ENCODE data around the gene CEP44. TPM values are rescaled to one million over a fixed set of nuclear protein-coding genes. Genes with fewer than 3 reads are reported as not detected.
"Not testable (repeated sequence)": the region's sequence is repeated elsewhere in the genome, so short reads cannot be mapped to it uniquely, and the experiment has no call there.

CEP44 gene
- total and polyA plus RNA-seq, 9 donors = 9.7 to 18.6 (median 12.8) TPM

DNA sequence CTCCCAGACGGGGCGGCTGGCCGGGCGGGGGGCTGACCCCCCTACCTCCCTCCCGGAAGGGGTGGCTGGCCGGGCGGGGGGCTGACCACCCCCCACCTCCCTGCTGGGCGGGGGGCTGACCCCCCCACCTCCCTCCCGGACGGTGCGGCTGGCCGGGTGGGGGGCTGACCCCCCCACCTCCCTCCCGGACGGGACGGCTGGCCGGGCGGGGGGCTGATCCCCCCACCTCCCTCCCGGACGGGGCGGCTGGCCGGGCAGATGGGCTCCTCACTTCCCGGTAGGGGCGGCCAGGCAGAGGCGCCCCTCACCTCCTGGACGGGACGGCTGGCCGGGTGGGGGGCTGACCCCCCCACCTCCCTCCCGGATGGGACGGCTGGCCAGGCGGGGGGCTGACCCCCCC lies 10.9 kb downstream of the CEP44 start:
- DNase-seq; H3K4me3 ChIP-seq (ENCODE audit: low read length); H3K36me3 ChIP-seq (ENCODE audit: control insufficient read depth, insufficient read depth, low read length); H3K4me1 ChIP-seq (ENCODE audit: control insufficient read depth, insufficient read depth, low read length); H3K27me3 ChIP-seq (ENCODE audit: control insufficient read depth, insufficient read depth, low read length); H3K27ac ChIP-seq (ENCODE audit: low read length): not testable (repeated sequence)
- no CpG with 5 or more reads among the region's 30 CpGs for WGBS (ENCODE audit: insufficient coverage)
- H3K9me3 ChIP-seq (replicated peaks; ENCODE audit: control insufficient read depth, low read depth, low read length) = peaks cover 12% of the 10 kb centered on the region

DNA sequence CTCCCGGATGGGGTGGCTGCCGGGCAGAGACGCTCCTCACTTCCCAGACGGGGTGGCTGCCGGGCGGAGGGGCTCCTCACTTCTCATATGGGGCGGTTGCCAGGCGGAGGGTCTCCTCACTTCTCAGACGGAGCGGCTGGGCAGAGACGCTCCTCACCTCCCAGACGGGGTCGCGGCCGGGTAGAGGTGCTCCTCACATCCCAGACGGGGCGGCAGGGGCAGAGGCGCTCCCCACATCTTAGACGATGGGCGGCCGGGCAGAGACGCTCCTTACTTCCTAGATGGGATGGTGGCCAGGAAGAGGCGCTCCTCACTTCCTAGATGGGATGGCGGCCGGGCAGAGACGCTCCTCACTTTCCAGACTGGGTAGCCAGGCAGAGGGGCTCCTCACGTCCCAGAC lies 11.4 kb downstream of the CEP44 start:
- H3K27me3 ChIP-seq (ENCODE audit: control insufficient read depth, insufficient read depth, low read length); H3K27ac ChIP-seq (ENCODE audit: low read length); H3K4me1 ChIP-seq (ENCODE audit: control insufficient read depth, insufficient read depth, low read length); H3K4me3 ChIP-seq (ENCODE audit: low read length); H3K36me3 ChIP-seq (ENCODE audit: control insufficient read depth, insufficient read depth, low read length); DNase-seq: not testable (repeated sequence)
- no CpG with 5 or more reads among the region's 27 CpGs for WGBS (ENCODE audit: insufficient coverage)
- H3K9me3 ChIP-seq (replicated peaks; ENCODE audit: control insufficient read depth, low read depth, low read length) = peaks cover 12% of the 10 kb centered on the region

DNA sequence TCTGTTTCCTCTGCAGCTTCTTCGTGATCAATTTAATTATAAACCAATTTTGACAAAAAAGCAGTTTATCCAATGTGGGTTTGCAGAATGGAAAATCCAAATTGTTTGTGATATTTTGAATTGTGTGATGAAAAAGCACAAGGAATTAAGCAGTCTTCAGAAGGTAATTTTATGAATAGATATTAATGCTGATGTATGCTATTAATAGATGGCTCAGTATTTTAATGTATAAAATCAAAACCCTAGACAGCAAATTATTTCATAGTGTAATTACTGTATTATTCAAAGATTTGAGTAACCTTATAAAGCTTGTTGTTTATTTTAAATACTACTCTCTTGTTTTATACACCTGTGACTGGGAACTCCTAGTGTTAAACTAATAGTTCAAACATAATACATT lies 20.0 kb downstream of the CEP44 start:
- Histone ChIP-seq H3K36me3 (ENCODE audit: control insufficient read depth, insufficient read depth, low read length) (peaks cover 6% of the 10 kb centered on the region), H3K4me1 (ENCODE audit: control insufficient read depth, insufficient read depth, low read length) (no peaks in the 10 kb centered on the region), H3K9me3 (replicated peaks; ENCODE audit: control insufficient read depth, low read depth, low read length) (no peaks in the 10 kb centered on the region), H3K27me3 (ENCODE audit: control insufficient read depth, insufficient read depth, low read length) (no peaks in the 10 kb centered on the region), H3K27ac (ENCODE audit: low read length) (no peak overlapping the region), H3K4me3 (ENCODE audit: low read length) (no peak overlapping the region)
- no peak for DNase-seq
- no CpG with 5 or more reads among the region's 1 CpG for WGBS (ENCODE audit: insufficient coverage)

DNA sequence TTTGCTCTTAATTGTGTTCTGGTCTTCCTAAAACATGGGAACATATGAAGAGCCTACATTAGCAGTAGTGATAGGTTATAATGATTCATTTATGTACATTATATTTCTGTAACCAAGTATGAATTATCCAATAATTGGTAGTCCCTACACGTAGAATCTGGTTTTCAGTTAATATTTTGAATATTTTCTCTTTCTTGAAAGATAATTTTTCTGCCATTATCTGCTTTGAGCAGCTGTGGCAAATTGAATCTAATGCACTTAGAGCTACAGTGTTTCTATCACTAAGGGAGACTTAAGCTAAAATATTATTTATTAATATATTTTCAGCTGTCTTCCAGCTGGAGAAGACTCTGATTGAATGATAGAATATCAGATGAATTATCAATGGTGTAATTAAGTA lies 21.0 kb downstream of the CEP44 start:
- Histone ChIP-seq H3K4me1 (ENCODE audit: control insufficient read depth, insufficient read depth, low read length) (no peaks in the 10 kb centered on the region), H3K27me3 (ENCODE audit: control insufficient read depth, insufficient read depth, low read length) (no peaks in the 10 kb centered on the region), H3K36me3 (ENCODE audit: control insufficient read depth, insufficient read depth, low read length) (peaks cover 6% of the 10 kb centered on the region), H3K9me3 (replicated peaks; ENCODE audit: control insufficient read depth, low read depth, low read length) (no peaks in the 10 kb centered on the region), H3K27ac (ENCODE audit: low read length) (no peak overlapping the region), H3K4me3 (ENCODE audit: low read length) (no peak overlapping the region)
- no peak for DNase-seq
- no CpG with 5 or more reads among the region's 1 CpG for WGBS (ENCODE audit: insufficient coverage)

DNA sequence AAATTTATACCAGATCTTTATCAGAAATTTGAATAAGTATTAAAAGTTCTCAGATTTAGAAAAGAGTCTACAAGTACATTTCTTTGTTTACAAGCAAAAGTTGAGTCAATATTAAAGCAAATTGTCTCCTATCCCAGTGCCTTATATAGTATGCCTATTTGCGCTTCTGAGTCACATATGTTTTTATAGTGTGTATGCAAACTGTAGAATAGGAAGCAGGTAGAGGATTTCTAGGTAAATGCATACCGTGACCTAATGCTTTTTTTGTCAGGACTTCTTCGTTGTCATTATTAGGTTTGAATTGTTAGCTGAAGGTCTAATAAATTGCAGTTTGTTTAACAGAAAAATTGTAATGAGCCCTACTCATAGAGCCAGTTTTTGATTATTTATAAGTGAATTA lies 22.2 kb downstream of the CEP44 start:
- Histone ChIP-seq H3K4me3 (ENCODE audit: low read length) (no peak overlapping the region), H3K4me1 (ENCODE audit: control insufficient read depth, insufficient read depth, low read length) (no peaks in the 10 kb centered on the region), H3K27ac (ENCODE audit: low read length) (no peak overlapping the region), H3K36me3 (ENCODE audit: control insufficient read depth, insufficient read depth, low read length) (peaks cover 6% of the 10 kb centered on the region), H3K27me3 (ENCODE audit: control insufficient read depth, insufficient read depth, low read length) (no peaks in the 10 kb centered on the region), H3K9me3 (replicated peaks; ENCODE audit: control insufficient read depth, low read depth, low read length) (no peaks in the 10 kb centered on the region)
- WGBS (ENCODE audit: insufficient coverage) = no CpG with 5 or more reads among the region's 3 CpGs
- DNase-seq = no peak

DNA sequence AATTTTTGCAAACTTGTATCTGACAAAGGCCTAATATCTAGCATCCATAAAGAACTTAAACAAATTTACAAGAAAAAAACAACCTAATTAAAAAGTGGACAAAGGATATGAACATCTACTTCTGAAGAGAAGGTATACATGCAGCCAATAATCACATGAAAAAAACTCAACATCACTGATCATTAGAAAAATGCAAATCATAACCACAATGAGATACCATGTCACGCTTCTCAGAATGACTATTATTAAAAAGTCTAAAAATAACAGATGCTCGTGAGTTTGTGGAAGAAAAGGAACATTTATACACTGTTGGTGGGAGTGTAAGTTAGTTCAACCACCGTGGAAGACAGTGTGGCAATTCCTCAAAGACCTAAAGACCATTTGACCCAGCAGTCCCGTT lies 24.0 kb downstream of the CEP44 start:
- Histone ChIP-seq H3K36me3 (ENCODE audit: control insufficient read depth, insufficient read depth, low read length) (peaks cover 6% of the 10 kb centered on the region), H3K4me3 (ENCODE audit: low read length) (no peak overlapping the region), H3K27me3 (ENCODE audit: control insufficient read depth, insufficient read depth, low read length) (no peaks in the 10 kb centered on the region), H3K27ac (ENCODE audit: low read length) (no peak overlapping the region), H3K4me1 (ENCODE audit: control insufficient read depth, insufficient read depth, low read length) (no peaks in the 10 kb centered on the region), H3K9me3 (replicated peaks; ENCODE audit: control insufficient read depth, low read depth, low read length) (no peaks in the 10 kb centered on the region)
- DNase-seq = no peak
- no CpG with 5 or more reads among the region's 4 CpGs for WGBS (ENCODE audit: insufficient coverage)

DNA sequence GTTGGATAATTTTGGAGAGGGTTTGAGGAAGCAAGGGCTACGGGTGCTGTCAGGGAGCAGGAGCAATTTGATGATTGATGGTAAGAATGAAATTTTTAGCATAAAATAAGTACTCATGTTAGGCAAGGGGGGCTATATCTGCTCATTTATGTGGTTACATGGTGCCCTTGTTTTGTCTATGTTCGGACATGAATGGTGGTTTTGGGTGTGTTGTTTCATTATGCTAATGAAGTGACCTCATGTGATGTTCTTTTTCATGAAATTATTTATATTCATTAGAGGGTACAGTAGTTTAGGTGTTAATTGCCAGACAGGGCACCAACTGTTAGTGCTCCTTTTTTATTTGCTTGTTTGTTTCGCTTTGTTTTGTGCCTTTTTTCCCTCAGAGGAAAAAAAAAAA lies 29.3 kb downstream of the CEP44 start:
- no peak overlapping the region for H3K27ac ChIP-seq (ENCODE audit: low read length)
- no peak overlapping the region for H3K4me3 ChIP-seq (ENCODE audit: low read length)
- H3K36me3 ChIP-seq (ENCODE audit: control insufficient read depth, insufficient read depth, low read length) = peaks cover 4% of the 10 kb centered on the region
- DNase-seq = no peak
- H3K9me3 ChIP-seq (replicated peaks; ENCODE audit: control insufficient read depth, low read depth, low read length) = no peaks in the 10 kb centered on the region
- WGBS (ENCODE audit: insufficient coverage) = no CpG with 5 or more reads among the region's 3 CpGs
- no peaks in the 10 kb centered on the region for H3K27me3 ChIP-seq (ENCODE audit: control insufficient read depth, insufficient read depth, low read length)
- H3K4me1 ChIP-seq (ENCODE audit: control insufficient read depth, insufficient read depth, low read length) = no peaks in the 10 kb centered on the region

DNA sequence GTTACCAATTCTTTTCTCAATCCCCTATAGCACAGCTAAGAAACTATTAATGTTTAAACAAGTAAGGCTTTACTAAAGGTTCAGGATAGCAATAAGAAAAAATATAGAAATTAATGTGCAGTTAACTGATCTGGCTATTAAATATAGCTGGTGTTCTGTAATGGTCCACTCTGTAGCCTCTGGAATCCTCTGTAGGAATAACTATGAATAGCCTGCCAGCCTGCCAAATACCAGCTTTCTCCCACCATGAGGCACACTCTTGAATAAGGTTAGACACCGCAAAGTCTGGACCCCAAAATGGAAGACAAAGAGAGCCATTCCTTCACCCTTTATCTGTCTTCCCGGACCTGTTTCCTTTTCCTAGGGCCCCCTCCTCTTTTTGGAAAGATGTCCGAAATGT lies 30.6 kb downstream of the CEP44 start:
- Histone ChIP-seq H3K27ac (ENCODE audit: low read length) (no peak overlapping the region), H3K9me3 (replicated peaks; ENCODE audit: control insufficient read depth, low read depth, low read length) (no peaks in the 10 kb centered on the region)
- no peak for DNase-seq

DNA sequence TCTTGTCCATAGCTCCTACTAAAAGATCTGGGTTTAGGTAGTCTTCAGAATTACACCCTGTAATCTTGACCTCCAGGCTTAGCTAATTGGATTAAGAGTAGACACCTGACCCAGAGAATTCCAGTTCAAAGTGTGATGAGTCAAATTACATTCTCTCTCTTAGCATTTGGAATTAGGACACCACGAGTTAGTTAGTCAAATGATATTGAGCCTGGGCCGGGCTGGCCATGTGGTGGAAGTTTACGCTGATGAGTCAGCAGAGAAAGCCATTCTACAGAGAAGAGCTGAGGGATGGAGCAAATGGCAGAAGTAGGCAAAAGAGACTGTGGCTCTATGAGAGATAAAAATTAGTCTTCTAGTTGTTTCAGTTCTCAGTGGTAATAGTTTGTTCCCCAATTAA lies 31.1 kb downstream of the CEP44 start:
- Histone ChIP-seq H3K27me3 (ENCODE audit: control insufficient read depth, insufficient read depth, low read length) (no peaks in the 10 kb centered on the region), H3K36me3 (ENCODE audit: control insufficient read depth, insufficient read depth, low read length) (no peaks in the 10 kb centered on the region), H3K9me3 (replicated peaks; ENCODE audit: control insufficient read depth, low read depth, low read length) (no peaks in the 10 kb centered on the region), H3K27ac (ENCODE audit: low read length) (no peak overlapping the region), H3K4me1 (ENCODE audit: control insufficient read depth, insufficient read depth, low read length) (no peaks in the 10 kb centered on the region), H3K4me3 (ENCODE audit: low read length) (no peak overlapping the region)
- WGBS (ENCODE audit: insufficient coverage) = 86% methylated on average over 2 of the region's 3 CpGs
- DNase-seq = peak; percentile 7

More for the DNA sequence above, 30.6 kb downstream of the CEP44 start:
- H3K4me1 ChIP-seq (ENCODE audit: control insufficient read depth, insufficient read depth, low read length) = no peaks in the 10 kb centered on the region
- H3K36me3 ChIP-seq (ENCODE audit: control insufficient read depth, insufficient read depth, low read length) = no peaks in the 10 kb centered on the region
- H3K27me3 ChIP-seq (ENCODE audit: control insufficient read depth, insufficient read depth, low read length) = no peaks in the 10 kb centered on the region
- no CpG with 5 or more reads among the region's 3 CpGs for WGBS (ENCODE audit: insufficient coverage)
- H3K4me3 ChIP-seq (ENCODE audit: low read length) = no peak overlapping the region

DNA sequence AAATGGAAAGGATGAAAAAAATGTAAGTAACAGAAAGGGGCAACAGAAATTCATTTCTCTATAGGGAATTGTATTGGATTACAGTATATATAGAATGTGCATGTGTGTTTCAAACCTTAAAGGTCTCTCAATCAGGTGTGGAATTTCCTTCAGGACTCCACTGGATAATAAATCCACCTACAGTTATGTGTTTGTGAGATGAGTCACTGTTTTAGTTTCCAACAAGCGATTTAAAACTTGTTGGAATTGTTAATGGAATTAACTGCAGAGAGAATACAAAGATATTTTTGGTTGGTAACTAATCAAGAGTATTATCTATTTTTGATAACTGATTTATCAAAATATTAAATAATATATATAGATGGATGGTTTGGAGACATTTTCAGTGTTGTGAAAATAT lies 32.8 kb downstream of the CEP44 start:
- Histone ChIP-seq H3K4me3 (ENCODE audit: low read length) (no peak overlapping the region), H3K4me1 (ENCODE audit: control insufficient read depth, insufficient read depth, low read length) (no peaks in the 10 kb centered on the region), H3K36me3 (ENCODE audit: control insufficient read depth, insufficient read depth, low read length) (no peaks in the 10 kb centered on the region), H3K9me3 (replicated peaks; ENCODE audit: control insufficient read depth, low read depth, low read length) (no peaks in the 10 kb centered on the region), H3K27me3 (ENCODE audit: control insufficient read depth, insufficient read depth, low read length) (no peaks in the 10 kb centered on the region), H3K27ac (ENCODE audit: low read length) (no peak overlapping the region)
- no peak for DNase-seq
- WGBS (ENCODE audit: insufficient coverage) = no CpG with 5 or more reads among the region's 1 CpG

DNA sequence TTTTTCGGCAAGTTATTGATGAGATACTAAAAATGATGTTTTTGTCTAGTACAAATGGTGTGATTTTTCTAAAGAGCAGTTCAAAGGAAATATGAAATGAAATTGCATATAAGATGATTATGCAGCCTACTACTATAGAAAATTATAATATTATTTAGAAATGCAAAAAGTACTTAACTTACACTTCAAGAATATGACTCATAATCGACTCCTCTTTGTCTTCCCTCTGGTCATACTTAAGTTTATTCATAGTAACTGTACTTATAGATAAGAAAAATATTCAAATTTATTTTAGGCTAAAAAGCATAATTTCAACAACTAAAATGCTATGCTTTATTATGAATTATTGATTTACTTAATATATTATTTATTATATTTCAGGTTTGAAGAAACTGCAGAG lies 33.2 kb downstream of the CEP44 start:
- Histone ChIP-seq H3K27ac (ENCODE audit: low read length) (no peak overlapping the region), H3K4me3 (ENCODE audit: low read length) (no peak overlapping the region), H3K36me3 (ENCODE audit: control insufficient read depth, insufficient read depth, low read length) (no peaks in the 10 kb centered on the region), H3K27me3 (ENCODE audit: control insufficient read depth, insufficient read depth, low read length) (no peaks in the 10 kb centered on the region), H3K9me3 (replicated peaks; ENCODE audit: control insufficient read depth, low read depth, low read length) (no peaks in the 10 kb centered on the region), H3K4me1 (ENCODE audit: control insufficient read depth, insufficient read depth, low read length) (no peaks in the 10 kb centered on the region)
- DNase-seq = no peak
- no CpG with 5 or more reads among the region's 2 CpGs for WGBS (ENCODE audit: insufficient coverage)

All from muscle of leg (tissue), 11 donors.